Nucleus accumbens (tissue), 56 donors: ENCODE data around the gene PEX16.

Experiments used
- DNase-seq, 56 donors: peaks; one replicate each; lab custom pipeline; 2025; lab: John Stamatoyannopoulos, UW

The PEX16 gene

GRCh38 chr11:45917623-45918330 lies at the start of gene PEX16:
PEX16 (minus strand) TSS chr11:45917877; CDS start chr11:45917811, 66 bp downstream.
- DNase-seq = peak; percentile 59 to 98 (median 94)

- DNase-seq = peak in 47 of 56 donors; percentile 6 to 74 (median 32)
Measured at GRCh38 chr11:45964911-45965389, 47.3 kb upstream of the PEX16 start.

- no peak for DNase-seq
Measured at GRCh38 chr11:45961751-45962240, 44.1 kb upstream of the PEX16 start.

GRCh38 chr11:45960387-45961095 lies 42.9 kb upstream of the PEX16 start:
- no peak for DNase-seq

GRCh38 chr11:45959851-45960250 lies 42.2 kb upstream of the PEX16 start:
- DNase-seq = no peak

GRCh38 chr11:45949992-45950407 lies 32.3 kb upstream of the PEX16 start:
- DNase-seq = peak in 6 of 56 donors; percentile 4 to 28 (median 14)

GRCh38 chr11:45948356-45948755 lies 30.7 kb upstream of the PEX16 start:
- peak in 19 of 56 donors; percentile 8 to 78 (median 28) for DNase-seq

DNA sequence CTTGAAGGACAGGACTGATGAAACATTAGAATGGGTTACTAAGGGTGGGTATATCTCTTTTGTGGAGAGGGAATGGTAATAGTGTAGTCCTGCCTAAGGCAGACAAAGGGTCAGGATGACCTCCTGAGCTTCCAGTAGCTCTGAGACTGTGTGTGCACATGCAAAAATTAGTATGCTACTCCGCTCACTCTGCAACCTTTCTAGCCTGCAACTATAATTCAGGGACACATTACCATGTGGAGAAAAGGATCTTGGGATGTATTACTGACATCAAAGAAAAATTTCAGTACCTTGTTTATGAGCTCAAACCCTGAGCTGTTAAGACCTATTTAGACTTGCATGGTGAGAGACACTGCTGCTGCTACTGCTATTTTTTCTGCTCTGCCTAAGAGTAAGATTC lies 30.2 kb upstream of the PEX16 start:
- DNase-seq = no peak

DNA sequence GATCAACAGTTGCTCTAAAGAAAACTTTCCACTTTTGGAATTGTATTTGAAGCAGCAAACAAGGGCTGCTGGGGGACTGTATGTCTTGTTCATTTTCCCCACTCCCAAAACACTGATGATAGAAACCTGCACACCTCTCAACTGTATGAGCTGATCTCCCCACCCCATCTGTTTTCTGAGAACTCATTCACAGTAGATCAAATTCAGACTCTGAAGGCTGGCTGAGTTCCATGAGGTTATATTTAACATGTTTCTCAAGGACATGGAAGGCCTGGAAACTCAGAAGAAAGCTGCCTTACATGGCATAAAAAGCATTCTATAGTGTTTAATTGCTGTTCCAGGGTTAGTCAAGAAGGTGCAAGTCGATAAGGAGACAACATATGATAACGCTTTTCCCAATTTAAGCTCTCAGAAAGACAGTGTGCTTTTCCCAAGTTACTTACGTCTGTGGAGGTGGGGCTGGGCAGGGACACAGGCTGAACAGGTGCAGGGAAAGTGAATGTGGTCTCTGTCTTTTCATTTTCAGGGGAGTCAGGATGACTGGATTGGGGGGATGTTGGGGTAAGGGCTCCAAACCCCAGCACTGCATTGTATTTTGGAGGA lies 27.8 kb upstream of the PEX16 start:
- no peak for DNase-seq

- no peak for DNase-seq
Measured at GRCh38 chr11:45942381-45942780, 24.7 kb upstream of the PEX16 start.

- no peak for DNase-seq
Measured at GRCh38 chr11:45941285-45941684, 23.6 kb upstream of the PEX16 start.

DNA sequence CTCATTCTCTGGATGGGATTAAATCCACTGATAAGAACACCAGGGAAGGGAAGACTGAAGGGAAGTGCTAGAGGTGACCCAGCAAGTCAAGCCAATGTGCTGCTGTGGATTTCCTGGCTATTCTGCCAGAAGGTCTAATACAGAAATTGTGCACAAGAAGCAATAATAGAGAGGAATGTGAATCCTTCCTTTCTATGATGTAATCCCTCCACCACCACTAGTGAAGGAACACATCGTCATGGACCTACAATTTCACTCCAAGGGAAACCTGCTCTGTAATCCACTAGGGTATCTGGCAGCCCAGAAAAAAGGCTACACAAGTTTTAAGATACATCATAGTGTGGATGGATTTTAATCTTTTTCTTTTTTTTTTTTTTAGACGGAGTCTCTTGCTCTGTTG lies 22.2 kb upstream of the PEX16 start:
- no peak for DNase-seq

DNA sequence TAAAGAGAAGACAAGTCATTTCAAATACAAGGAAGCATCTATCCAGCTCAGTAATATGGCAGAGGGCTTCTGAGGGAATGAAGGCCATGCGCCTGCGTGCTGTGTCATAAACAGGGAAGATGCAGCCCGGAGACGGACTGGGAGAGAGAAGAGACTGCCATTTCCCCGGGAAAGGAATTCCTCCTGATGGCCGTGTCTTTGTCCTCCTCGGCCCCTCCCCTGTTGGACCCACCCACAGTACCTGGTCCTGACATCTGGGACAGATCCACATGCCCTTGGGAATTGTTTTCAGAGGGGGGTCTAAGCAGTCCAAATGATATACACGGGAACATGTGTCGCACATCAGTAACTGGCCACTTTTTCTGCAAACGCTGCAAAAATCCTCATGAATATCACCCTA lies 20.2 kb upstream of the PEX16 start:
- no peak for DNase-seq

- no peak for DNase-seq
Measured at GRCh38 chr11:45936511-45937054, 18.9 kb upstream of the PEX16 start.

- no peak for DNase-seq
Measured at GRCh38 chr11:45935349-45936064, 17.8 kb upstream of the PEX16 start.

- DNase-seq = no peak
Measured at GRCh38 chr11:45934580-45935318, 17.1 kb upstream of the PEX16 start.

GRCh38 chr11:45933846-45934579 lies 16.3 kb upstream of the PEX16 start:
- no peak for DNase-seq

GRCh38 chr11:45933131-45933831 lies 15.6 kb upstream of the PEX16 start:
- no peak for DNase-seq
